Activated naive CD8-positive, alpha-beta T cell treated with anti-CD3 and anti-CD28 coated beads, Interleukin-2, amount 50 U/mL, for 16 hours (primary cell): Measurements from ENCODE around the gene MS4A13.
"Not testable (repeated sequence)": the region's sequence is repeated elsewhere in the genome, so short reads cannot be mapped to it uniquely, and the experiment has no call there.

ENCODE experiments used
- DNase-seq: peaks from one replicate; pipeline ENCODE4 v3.0.0-alpha.2; 2020; ENCODE audit warnings: low read depth, low spot score

Gene MS4A13

DNA sequence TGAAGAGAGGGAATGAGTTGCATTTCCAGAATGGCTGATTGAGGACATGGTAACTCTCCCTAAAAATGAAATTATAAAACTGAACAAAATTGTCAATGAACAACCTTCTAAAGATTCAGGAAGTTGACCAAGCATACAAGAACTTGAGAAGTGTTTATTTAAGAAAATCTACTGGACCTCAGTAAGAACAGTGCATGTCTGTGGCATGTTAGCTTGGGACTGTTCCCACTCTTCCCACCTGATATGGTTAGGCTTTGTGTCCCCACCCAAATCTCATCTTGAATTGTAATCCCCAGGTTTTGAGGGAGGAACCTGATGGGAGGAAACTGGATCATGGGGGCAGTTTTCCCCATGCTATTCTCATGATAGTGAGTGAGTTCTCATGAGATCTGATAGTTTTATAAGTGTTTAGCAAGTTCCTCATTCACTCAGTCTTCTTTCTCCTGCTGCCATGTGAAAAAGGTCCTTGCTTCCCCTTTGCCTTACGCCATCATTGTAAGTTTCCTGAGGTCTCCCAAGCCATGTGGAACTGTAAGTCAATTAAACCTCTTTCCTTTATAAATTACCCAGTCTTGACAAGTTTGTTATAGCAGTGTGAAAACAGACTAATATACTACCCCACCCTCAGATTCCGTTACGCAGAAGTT is 15.4 kb downstream of the MS4A13 start:
- no peak for DNase-seq

DNA sequence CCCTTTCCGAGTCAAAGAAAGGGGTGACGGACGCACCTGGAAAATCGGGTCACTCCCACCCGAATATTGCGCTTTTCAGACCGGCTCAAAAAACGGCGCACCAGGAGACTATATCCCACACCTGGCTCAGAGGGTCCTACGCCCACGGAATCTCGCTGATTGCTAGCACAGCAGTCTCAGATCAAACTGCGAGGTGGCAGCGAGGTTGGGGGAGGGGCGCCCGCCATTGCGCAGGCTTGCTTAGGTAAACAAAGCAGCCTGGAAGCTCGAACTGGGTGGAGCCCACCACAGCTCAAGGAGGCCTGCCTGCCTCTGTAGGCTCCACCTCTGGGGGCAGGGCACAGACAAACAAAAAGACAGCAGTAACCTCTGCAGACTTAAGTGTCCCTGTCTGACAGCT is 17.2 kb downstream of the MS4A13 start:
- not testable (repeated sequence) for DNase-seq

DNA sequence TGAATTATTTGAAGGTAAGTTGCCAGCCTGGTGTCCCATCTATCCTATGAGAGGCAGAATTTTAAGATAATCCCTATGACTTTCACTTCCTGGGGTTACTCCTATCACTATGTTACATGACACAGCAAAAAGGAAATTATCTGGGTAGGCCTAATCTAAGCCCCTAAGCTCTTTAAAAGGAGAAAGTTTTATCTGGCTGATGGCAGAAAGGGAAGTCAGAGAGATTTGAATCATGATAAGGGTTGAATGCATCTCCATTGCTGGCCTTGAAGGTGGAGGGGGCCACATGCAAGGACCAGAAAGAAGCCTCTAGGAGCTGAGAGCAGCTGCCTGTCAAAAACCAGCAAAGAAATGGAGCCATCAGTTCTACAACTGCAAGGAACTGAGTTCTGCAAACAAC is 23.4 kb downstream of the MS4A13 start:
- DNase-seq: not testable (repeated sequence)

DNA sequence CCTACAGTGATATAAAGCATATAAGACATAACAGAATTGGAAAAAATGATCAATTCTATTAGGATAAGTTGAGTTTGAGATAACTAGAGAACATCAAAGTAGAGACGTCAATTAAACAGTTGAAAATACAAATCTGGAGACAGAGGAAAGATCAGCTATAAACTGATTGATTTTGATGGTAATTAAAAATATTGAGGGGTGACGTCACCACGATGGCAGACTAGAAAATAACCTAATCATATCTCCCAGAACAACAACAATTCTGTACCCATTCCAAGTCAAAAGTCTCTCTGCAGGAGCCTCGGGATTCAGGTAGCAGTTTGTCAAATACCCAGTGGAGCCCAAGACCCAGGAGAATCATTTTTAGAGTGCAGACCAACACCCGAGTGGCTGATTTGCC is 28.9 kb downstream of the MS4A13 start:
- no peak for DNase-seq

DNA sequence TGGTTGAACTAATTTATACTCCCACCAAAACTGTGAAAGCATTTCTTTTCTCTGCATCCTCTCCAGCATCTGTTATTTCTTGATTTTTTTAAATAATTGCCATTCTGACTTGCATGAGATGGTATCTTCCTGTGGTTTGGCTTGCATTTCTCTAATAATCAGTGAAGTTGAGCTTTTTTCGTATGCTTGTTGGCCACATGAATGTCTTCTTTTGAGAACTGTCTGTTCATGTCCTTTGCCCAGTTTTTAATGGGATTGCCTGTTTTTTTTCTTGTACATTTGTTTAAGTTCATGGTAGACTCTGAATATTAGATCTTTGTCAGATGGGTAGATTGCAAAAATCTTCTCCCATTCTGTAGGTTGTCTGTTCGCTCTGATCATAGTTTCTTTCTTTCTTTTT is 46.1 kb downstream of the MS4A13 start:
- DNase-seq: no peak

DNA sequence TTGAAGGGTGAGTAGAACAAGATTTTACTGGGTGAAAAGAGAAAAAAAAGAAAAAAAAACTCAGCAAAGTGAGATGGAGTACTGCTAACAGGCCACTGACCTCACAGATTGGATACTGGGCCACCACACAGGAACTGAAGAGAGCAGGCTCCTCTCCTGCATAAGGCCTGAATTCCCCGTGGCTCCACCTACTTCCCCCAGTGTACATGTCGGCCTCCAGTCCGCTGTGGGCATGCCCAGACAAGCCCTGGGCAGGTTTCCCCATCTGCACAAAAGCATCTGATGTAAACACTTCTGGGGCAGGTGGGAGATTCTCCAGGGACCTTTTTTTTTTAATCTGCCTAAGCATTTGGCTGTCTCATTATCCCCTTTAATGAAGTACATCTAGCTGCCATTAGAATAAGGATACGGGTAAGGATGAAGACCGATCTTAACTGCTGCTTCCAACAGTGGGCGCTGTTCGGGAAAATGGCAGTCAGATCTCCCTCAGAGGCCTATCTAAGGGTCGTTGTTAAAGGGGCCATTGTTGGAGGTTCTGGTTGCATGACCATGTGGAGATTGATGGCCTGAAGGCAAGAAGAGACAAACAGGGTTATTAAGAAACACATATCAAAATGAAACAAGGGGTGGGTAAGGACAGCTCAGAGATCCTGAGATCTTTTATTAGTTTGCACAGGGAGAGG is 48.5 kb downstream of the MS4A13 start:
- no peak for DNase-seq

DNA sequence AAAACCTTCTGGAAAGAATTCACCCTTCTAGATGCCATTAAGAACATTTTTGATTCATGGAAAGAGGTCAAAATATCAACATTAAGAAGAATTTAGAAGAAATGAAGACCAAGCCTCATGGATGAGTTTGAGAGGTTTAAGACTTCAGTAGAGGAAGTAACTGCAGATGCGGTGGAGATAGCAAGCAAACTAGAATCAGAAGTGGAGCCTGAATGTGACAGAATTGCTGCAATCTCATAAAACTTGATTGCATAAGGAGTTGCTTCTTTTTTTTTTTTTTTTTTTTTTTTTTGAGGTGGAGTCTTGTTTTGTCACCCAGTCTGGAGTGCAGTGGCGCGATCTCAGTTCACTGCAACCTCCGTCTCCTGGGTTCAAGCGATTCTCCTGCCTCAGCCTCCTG is 51.6 kb downstream of the MS4A13 start:
- DNase-seq: no peak

DNA sequence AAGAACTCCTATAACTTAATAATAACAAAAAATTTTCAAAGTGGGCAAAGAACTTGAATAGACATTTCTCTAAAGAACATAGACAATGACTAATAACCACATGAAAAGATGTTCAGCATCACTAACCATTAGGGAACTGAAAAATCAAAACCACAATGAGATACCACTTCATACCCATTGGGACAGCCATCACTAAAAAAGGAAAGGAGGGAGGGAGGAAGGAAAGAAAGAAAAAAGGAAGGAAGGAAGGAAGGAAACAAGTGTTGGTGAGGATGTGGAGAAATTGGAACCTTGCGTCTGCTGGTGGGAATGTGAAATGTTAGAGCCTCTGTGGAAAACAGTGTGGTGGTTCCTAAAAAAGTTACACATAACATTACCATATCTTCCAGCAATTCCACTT is 55.8 kb downstream of the MS4A13 start:
- no peak for DNase-seq

DNA sequence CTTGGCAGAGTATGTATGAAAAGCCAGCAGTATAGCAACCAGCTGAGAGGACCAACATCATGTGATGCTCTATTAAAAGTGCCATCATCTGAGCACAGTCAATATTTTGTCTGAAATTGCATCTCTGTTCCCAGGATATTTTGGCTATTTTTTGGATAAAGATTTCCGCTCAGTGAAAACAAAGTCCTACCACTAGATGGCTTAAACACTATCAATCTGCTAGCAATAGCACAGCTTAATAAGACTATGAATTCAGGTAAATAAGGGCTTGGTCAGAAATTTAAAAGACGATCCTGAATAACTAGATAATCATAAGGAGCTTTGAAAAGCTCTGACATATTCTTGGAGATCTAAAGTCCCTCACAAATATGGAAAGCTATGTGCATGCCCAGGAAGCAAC is 74.4 kb downstream of the MS4A13 start:
- DNase-seq: no peak
